Kidney (tissue), 14 donors: ENCODE measurements around the gene ARGLU1. TPM values are rescaled to one million over a fixed set of nuclear protein-coding genes. Genes with fewer than 3 reads are reported as not detected.
A peak's percentile ranks its signal among the peaks of the same experiment; 100 is the strongest.

Experiments
- DNase-seq, 5 donors: peaks; one replicate each; pipeline ENCODE4 v3.0.0-alpha.2; 2013 to 2020
- FAIRE-seq: peaks from 2 replicates; lab custom pipeline; 2012; peaks lifted over from hg19 to GRCh38; lab: Jason Lieb, UNC
- H3K27ac ChIP-seq, 2 donors: one replicate each; pipeline ENCODE4 v1.7.0; 2013; ENCODE audit warnings: low read depth in 2 of 2, low read length in 2 of 2, inconsistent platforms in 1 of 2
- H3K27me3 ChIP-seq: one replicate; pipeline ENCODE4 v1.7.1; 2013; ENCODE audit warnings: low read length, inconsistent platforms; ENCODE audit not compliant: control insufficient read depth, insufficient read depth
- H3K36me3 ChIP-seq, 3 donors: one replicate each; pipeline versions ENCODE4 v1.7.0 to v1.7.1; 2013; ENCODE audit warnings: low read length in 3 of 3, control low read depth in 1 of 3, inconsistent platforms in 1 of 3; ENCODE audit not compliant: insufficient read depth in 3 of 3, control insufficient read depth in 2 of 3
- H3K4me1 ChIP-seq, 3 donors: one replicate each; pipeline versions ENCODE4 v1.7.0 to v1.7.1; 2013; ENCODE audit warnings: low read length in 3 of 3, inconsistent platforms in 1 of 3, low read depth in 1 of 3; ENCODE audit not compliant: control insufficient read depth in 2 of 3, insufficient read depth in 2 of 3
- H3K4me3 ChIP-seq, 3 donors: one replicate each; pipeline versions ENCODE4 v1.7.0 to v1.8.1; 2013; ENCODE audit warnings: low read length in 3 of 3, control low read depth in 1 of 3, inconsistent platforms in 1 of 3
- H3K9ac ChIP-seq, 3 donors: one replicate each; pipeline versions ENCODE4 v1.7.0 to v1.7.1; 2013; ENCODE audit warnings: low read length in 3 of 3, control low read depth in 1 of 3, inconsistent platforms in 1 of 3
- H3K9me3 ChIP-seq, 3 donors: one replicate each; pipeline versions ENCODE4 v1.7.0 to v1.7.1; 2013; ENCODE audit warnings: low read length in 3 of 3, control low read depth in 1 of 3, inconsistent platforms in 1 of 3; ENCODE audit not compliant: control insufficient read depth in 2 of 3, insufficient read depth in 1 of 3
- CTCF ChIP-seq: IDR thresholded peaks from 3 replicates; pipeline ENCODE4 v1.5.1; 2012; ENCODE audit warnings: mild to moderate bottlenecking, moderate library complexity, borderline replicate concordance; ENCODE audit not compliant: insufficient read depth; ENCODE audit errors: extremely low read depth
- intact Hi-C: fragments of 100-400 bp; cut with DNase I; formaldehyde crosslinking; loops from one replicate; pipeline ENCODE4 v1.11.1; 2022
- polyA plus RNA-seq: library from polyadenylated mRNA; stranded (reverse); fragments of 350-450 nt; fragmentation: Illumina TruSeq; extraction: RNeasy Lipid Tissue Mini Kit (QIAGEN cat#74804); gene quantifications from one replicate; pipeline ENCODE4 v1.2.3, GENCODE V29; 2014; ENCODE audit warnings: low read depth, low replicate concordance; ENCODE audit not compliant: insufficient read depth
- total RNA-seq: library from RNA; stranded (reverse); fragmentation: NEBNext Ultra II Directional; extraction: Animal tissue kit (Norgen Biotek cat#: 25700); gene quantifications from one replicate; pipeline ENCODE4 v1.2.1, GENCODE V29; 2021
- donor health status: control.
- donor health status: control.
- donor health status: control.
- donor health status: control.
- donor health status: control.
- donor health status: DM: yes; HTN: yes; CAD: no.
- donor health status: Normal renal cell carcinoma (clear cell type).

Gene ARGLU1
- total and polyA plus RNA-seq, 2 donors from 2014 or later: 39.0 to 86.7 TPM

GRCh38 chr13:106522898-106523525 is 44.9 kb downstream of the ARGLU1 start:
- Histone ChIP-seq H3K4me1 (peaks cover 0 to 5% (median 2%) of the 10 kb centered on the region in 3 donors), H3K27me3 (no peaks in the 10 kb centered on the region), H3K36me3 (no peaks in the 10 kb centered on the region), H3K9ac (no peak overlapping the region), H3K9me3 (no peaks in the 10 kb centered on the region), H3K4me3 (no peak overlapping the region), H3K27ac (no peak overlapping the region)
- DNase-seq (no peak), FAIRE-seq (no peak)
- intact Hi-C loops: no loop called here
- TF ChIP-seq CTCF: no peak

GRCh38 chr13:106522112-106522705 is 45.7 kb downstream of the ARGLU1 start:
- FAIRE-seq (no peak), DNase-seq (no peak)
- intact Hi-C loops: no loop called here
- H3K4me3 ChIP-seq: no peak overlapping the region
- no peak overlapping the region for H3K9ac ChIP-seq
- H3K36me3 ChIP-seq: no peaks in the 10 kb centered on the region
- H3K9me3 ChIP-seq: no peaks in the 10 kb centered on the region
- no peak overlapping the region for H3K27ac ChIP-seq
- peaks cover 0 to 3% (median 2%) of the 10 kb centered on the region in 3 donors for H3K4me1 ChIP-seq
- H3K27me3 ChIP-seq: no peaks in the 10 kb centered on the region
- TF ChIP-seq CTCF: no peak

- H3K4me1 ChIP-seq: peaks cover 0 to 3% (median 2%) of the 10 kb centered on the region in 3 donors
- H3K27ac ChIP-seq: no peak overlapping the region
- H3K27me3 ChIP-seq: no peaks in the 10 kb centered on the region
- no peak overlapping the region for H3K4me3 ChIP-seq
- no peaks in the 10 kb centered on the region for H3K9me3 ChIP-seq
- DNase-seq (peak in 1 of 5 donors; percentile 56), FAIRE-seq (no peak)
- no peaks in the 10 kb centered on the region for H3K36me3 ChIP-seq
- H3K9ac ChIP-seq: no peak overlapping the region
- no peak for TF ChIP-seq CTCF
- intact Hi-C loops: no loop called here
Measured at GRCh38 chr13:106521095-106521799, 46.7 kb downstream of the ARGLU1 start.
